K562 (cell line): ENCODE data around the gene ZNF337. TPM values are rescaled to one million over a fixed set of nuclear protein-coding genes. Genes with fewer than 3 reads are reported as not detected.

Source experiments
- ATAC-seq: fragments of 200-7000 bp; cut with Tn5 transposase; 3 replicates; pipeline ENCODE4 v1.9.1; 2020; ENCODE audit warnings: moderate library complexity
- BruUV-seq: library from RNA; stranded (reverse); fragments of 400-500 nt; replicated peaks from 2 replicates; lab custom pipeline; 2021; lab: Mats Ljungman, UMichigan
- CTCF ChIA-PET: fragments of 300-600 bp; formaldehyde crosslinking; extraction: SDS; loops from one replicate; lab custom pipeline; 2021; ENCODE audit warnings: low intra/inter-chr PET ratio; lab: Yijun Ruan, JAX
- POLR2A ChIA-PET: fragments of 300-600, 350-650 bp; sonication (Branson Sonifier 250); formaldehyde crosslinking; extraction: SDS; loops from one replicate; lab custom pipeline; 2021; ENCODE audit warnings: antibody characterized with exemption, inconsistent platforms; lab: Yijun Ruan, JAX
- DNase-seq, 4 experiments: peaks; one replicate each; pipeline versions ENCODE4 v3.0.0 to v3.0.0-alpha.2; 2011 to 2018; ENCODE audit warnings: low spot score in 3 of 4, mixed read lengths in 3 of 4; ENCODE audit errors: extremely low read depth in 1 of 4
- FAIRE-seq: peaks from 2 replicates; lab custom pipeline; 2011; peaks lifted over from hg19 to GRCh38; lab: Jason Lieb, UNC
- H2AFZ ChIP-seq: 2 replicates; pipeline ENCODE4 v1.6.0; 2011; ENCODE audit warnings: low read depth, low read length, control low read depth, inconsistent platforms
- H3K27ac ChIP-seq: fragments of 200-600 bp; 3 replicates; pipeline ENCODE4 v1.8.0; 2011; ENCODE audit warnings: low read depth, mild to moderate bottlenecking, control low read depth, inconsistent platforms, low read length, moderate library complexity, mixed read lengths; ENCODE audit errors: extremely low read depth
- H3K27me3 ChIP-seq, 2 experiments: fragments of 300-600 bp in 1 of 2; 2 replicates in 1 of 2; 3 replicates in 1 of 2; pipeline versions ENCODE4 v1.6.0 to v1.8.0; 2011; ENCODE audit warnings: inconsistent platforms in 2 of 2, low read length in 2 of 2, mild to moderate bottlenecking in 1 of 2, mixed read lengths in 1 of 2, moderate library complexity in 1 of 2; ENCODE audit not compliant: control insufficient read depth in 2 of 2, insufficient read depth in 2 of 2
- H3K36me3 ChIP-seq: fragments of 300-600 bp; 3 replicates; pipeline ENCODE4 v1.8.0; 2011; ENCODE audit warnings: mild to moderate bottlenecking, low read length, inconsistent platforms; ENCODE audit not compliant: control insufficient read depth, insufficient read depth
- H3K4me1 ChIP-seq, 2 experiments: fragments of 200-600 bp in 1 of 2; replicated peaks in 1 of 2; 2 replicates in 1 of 2; 3 replicates in 1 of 2; pipeline versions ENCODE4 v1.5.1 to v1.8.0; 2011; ENCODE audit warnings: inconsistent platforms in 2 of 2, low read length in 2 of 2, mild to moderate bottlenecking in 1 of 2, mixed read lengths in 1 of 2, moderate library complexity in 1 of 2; ENCODE audit not compliant: control insufficient read depth in 2 of 2, insufficient read depth in 2 of 2
- H3K4me2 ChIP-seq: 2 replicates; pipeline ENCODE4 v1.6.1; 2011; ENCODE audit warnings: low read length, control low read depth, inconsistent platforms, mixed read lengths; ENCODE audit not compliant: insufficient read depth
- H3K4me3 ChIP-seq: fragments of 200-600 bp; sonication (generic), shearing (Covaris generic); 2 replicates; pipeline ENCODE4 v1.5.1; 2016; ENCODE audit warnings: control low read depth, inconsistent platforms
- H3K79me2 ChIP-seq: fragments of 200-600 bp; 3 replicates; pipeline ENCODE4 v1.8.0; 2011; ENCODE audit warnings: low read length, inconsistent platforms; ENCODE audit not compliant: control insufficient read depth, insufficient read depth
- H3K9ac ChIP-seq, 2 experiments: 2 replicates each; pipeline versions ENCODE4 v1.6.0 to v1.6.1; 2011; ENCODE audit warnings: low read depth in 2 of 2, low read length in 2 of 2, control low read depth in 1 of 2, inconsistent platforms in 1 of 2, mild to moderate bottlenecking in 1 of 2, mixed read lengths in 1 of 2; ENCODE audit not compliant: insufficient read depth in 1 of 2
- H3K9me1 ChIP-seq: one replicate; pipeline ENCODE4 v1.6.0; 2011; ENCODE audit warnings: inconsistent platforms, mild to moderate bottlenecking, low read length, moderate library complexity; ENCODE audit not compliant: control insufficient read depth, insufficient read depth
- H3K9me3 ChIP-seq: replicated peaks from 2 replicates; pipeline ENCODE4 v1.5.1; 2011; ENCODE audit warnings: low read depth, low read length, inconsistent platforms; ENCODE audit not compliant: control insufficient read depth, insufficient read depth
- H4K20me1 ChIP-seq: replicated peaks from 2 replicates; pipeline ENCODE4 v1.6.1; 2011; ENCODE audit warnings: low read length, inconsistent platforms, mixed read lengths; ENCODE audit not compliant: control insufficient read depth, insufficient read depth
- EP300 ChIP-seq: IDR thresholded peaks from 2 replicates; pipeline ENCODE4 v1.6.1; 2012; ENCODE audit warnings: low read length, improper control_type of control experiment
- PRPF4 ChIP-seq: fragments of 200-400 bp; formaldehyde crosslinking; IDR thresholded peaks from one replicate; pipeline ENCODE4 v1.6.1; 2017; ENCODE audit warnings: low read length, low read depth, mild to moderate bottlenecking; ENCODE audit not compliant: insufficient read depth, poor library complexity, severe bottlenecking
- SIN3B ChIP-seq: fragments of 450-650 bp; IDR thresholded peaks from 2 replicates; pipeline ENCODE4 v1.6.1; 2017; ENCODE audit warnings: low read depth, mild to moderate bottlenecking, moderate library complexity
- TSC22D4 ChIP-seq: fragments of 450-650 bp; IDR thresholded peaks from 2 replicates; pipeline ENCODE4 v1.6.1; 2016; ENCODE audit warnings: missing genetic modification characterization, missing biosample characterization, control low read depth
- WGBS: fragments of 100-300 bp; shearing (Covaris generic); methylation state at CpG from one replicate; pipeline ENCODE4 v1.1.6; 2016; ENCODE audit warnings: low coverage, mixed read lengths; ENCODE audit not compliant: insufficient coverage; ENCODE audit errors: missing lambda C conversion rate; 5-methylcytosine and 5-hydroxymethylcytosine counted together
- in situ Hi-C: fragments of 300-500 bp; cut with MboI; formaldehyde crosslinking; loops from 4 replicates; pipeline ENCODE4 v1.15.0; 2018; ENCODE audit warnings: inconsistent platforms, mixed read lengths
- intact Hi-C: fragments of 100-400 bp; cut with micrococcal nuclease; formaldehyde crosslinking; loops from 2 replicates; pipeline ENCODE4 v1.14.2; 2022
- polyA plus RNA-seq, 8 experiments: library from polyadenylated mRNA; depleted of rRNA in 4 of 8; stranded (reverse) in 5 of 8; unstranded in 3 of 8; fragments of >200 nt; fragmentation: Nextera tagmentation in 2 of 8; fragmentation: Illumina TruSeq in 1 of 8; extraction: Ambion mirVana in 2 of 8; extraction: Trizol in 1 of 8; gene quantifications; 2 replicates each; pipeline versions ENCODE4 v1.2.1 to v1.2.3, GENCODE V29; 2011 to 2014; ENCODE audit warnings: inconsistent platforms in 1 of 8, missing spikeins in 1 of 8
- total RNA-seq, 7 experiments: library from RNA; depleted of rRNA in 6 of 7; stranded (reverse); fragments of >200 nt in 6 of 7; fragmentation: Illumina TruSeq in 2 of 7; extraction: Trizol in 2 of 7; gene quantifications; 2 replicates each; pipeline versions ENCODE4 v1.2.1 to v1.2.3, GENCODE V29; 2011 to 2021; ENCODE audit warnings: low replicate concordance in 1 of 7
- TF ChIP-seq, protein P1 (sequence below): IDR thresholded peaks from 2 replicates; pipeline ENCODE4 v1.6.1; 2011; ENCODE audit not compliant: insufficient read length; ENCODE audit errors: extremely low read depth
- TF ChIP-seq, protein P2 (sequence below), 2 experiments: fragments of 450-650 bp in 1 of 2; sonication (generic) in 1 of 2; formaldehyde crosslinking; conservative IDR thresholded peaks; 2 replicates each; pipeline versions ENCODE4 v1.4.0 to v1.8.1; 2020 to 2022; ENCODE audit warnings: mild to moderate bottlenecking in 1 of 2, missing genetic modification reagents in 1 of 2
- TF ChIP-seq, protein P3 (sequence below): fragments of 450-650 bp; IDR thresholded peaks from 2 replicates; pipeline ENCODE4 v1.6.1; 2016; ENCODE audit warnings: mild to moderate bottlenecking, moderate library complexity
- TF ChIP-seq, protein P4 (sequence below): fragments of 250-450 bp; sonication (Bioruptor Pico); IDR thresholded peaks from 2 replicates; pipeline ENCODE4 v1.5.0; 2021

ZNF337 gene
- total and polyA plus RNA-seq, 9 of the 15 experiments (the other 6 are each of a cell fraction or from before 2014, with no cell fraction given) = 0.25 to 5.6 (median 3.5) TPM

DNA sequence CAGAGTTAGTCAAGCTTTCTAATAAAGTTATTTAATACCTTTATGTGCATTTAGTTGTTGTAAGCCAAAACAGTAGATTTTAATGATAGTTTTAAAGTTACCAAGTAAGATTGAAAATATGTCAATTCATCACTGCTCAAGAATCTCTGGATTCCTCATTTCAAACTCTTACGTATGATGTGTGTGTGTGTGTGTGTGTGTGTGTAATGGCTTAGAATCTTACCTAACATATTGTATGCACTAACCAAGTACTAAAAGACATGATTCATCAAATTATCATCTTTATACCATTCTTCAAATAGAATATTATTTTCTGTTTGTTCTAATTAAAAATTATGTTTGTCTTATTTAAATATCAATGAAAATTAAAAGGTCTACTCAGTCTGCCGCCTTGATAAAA, 41.5 kb upstream of the ZNF337 start:
- H3K9ac ChIP-seq = no peak overlapping the region
- no peaks in the 10 kb centered on the region for H3K27me3 ChIP-seq
- in situ Hi-C loops = no loop called here
- H3K4me3 ChIP-seq = no peak overlapping the region
- intact Hi-C loops = no loop called here
- no TSS peak for BruUV-seq
- no peaks in the 10 kb centered on the region for H3K9me1 ChIP-seq
- ATAC-seq = no peak
- TF ChIP-seq TSC22D4 (tag) (no peak), SIN3B (no peak), EP300 (no peak), PRPF4 (no peak)
- TF ChIP-seq, protein P1, sequence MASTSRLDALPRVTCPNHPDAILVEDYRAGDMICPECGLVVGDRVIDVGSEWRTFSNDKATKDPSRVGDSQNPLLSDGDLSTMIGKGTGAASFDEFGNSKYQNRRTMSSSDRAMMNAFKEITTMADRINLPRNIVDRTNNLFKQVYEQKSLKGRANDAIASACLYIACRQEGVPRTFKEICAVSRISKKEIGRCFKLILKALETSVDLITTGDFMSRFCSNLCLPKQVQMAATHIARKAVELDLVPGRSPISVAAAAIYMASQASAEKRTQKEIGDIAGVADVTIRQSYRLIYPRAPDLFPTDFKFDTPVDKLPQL = no peak
- TF ChIP-seq, protein P2, sequence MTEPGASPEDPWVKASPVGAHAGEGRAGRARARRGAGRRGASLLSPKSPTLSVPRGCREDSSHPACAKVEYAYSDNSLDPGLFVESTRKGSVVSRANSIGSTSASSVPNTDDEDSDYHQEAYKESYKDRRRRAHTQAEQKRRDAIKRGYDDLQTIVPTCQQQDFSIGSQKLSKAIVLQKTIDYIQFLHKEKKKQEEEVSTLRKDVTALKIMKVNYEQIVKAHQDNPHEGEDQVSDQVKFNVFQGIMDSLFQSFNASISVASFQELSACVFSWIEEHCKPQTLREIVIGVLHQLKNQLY (CRISPR knock-in tag; conservative IDR thresholded peaks at IDR 0.05) = no peak
- TF ChIP-seq, protein P3, sequence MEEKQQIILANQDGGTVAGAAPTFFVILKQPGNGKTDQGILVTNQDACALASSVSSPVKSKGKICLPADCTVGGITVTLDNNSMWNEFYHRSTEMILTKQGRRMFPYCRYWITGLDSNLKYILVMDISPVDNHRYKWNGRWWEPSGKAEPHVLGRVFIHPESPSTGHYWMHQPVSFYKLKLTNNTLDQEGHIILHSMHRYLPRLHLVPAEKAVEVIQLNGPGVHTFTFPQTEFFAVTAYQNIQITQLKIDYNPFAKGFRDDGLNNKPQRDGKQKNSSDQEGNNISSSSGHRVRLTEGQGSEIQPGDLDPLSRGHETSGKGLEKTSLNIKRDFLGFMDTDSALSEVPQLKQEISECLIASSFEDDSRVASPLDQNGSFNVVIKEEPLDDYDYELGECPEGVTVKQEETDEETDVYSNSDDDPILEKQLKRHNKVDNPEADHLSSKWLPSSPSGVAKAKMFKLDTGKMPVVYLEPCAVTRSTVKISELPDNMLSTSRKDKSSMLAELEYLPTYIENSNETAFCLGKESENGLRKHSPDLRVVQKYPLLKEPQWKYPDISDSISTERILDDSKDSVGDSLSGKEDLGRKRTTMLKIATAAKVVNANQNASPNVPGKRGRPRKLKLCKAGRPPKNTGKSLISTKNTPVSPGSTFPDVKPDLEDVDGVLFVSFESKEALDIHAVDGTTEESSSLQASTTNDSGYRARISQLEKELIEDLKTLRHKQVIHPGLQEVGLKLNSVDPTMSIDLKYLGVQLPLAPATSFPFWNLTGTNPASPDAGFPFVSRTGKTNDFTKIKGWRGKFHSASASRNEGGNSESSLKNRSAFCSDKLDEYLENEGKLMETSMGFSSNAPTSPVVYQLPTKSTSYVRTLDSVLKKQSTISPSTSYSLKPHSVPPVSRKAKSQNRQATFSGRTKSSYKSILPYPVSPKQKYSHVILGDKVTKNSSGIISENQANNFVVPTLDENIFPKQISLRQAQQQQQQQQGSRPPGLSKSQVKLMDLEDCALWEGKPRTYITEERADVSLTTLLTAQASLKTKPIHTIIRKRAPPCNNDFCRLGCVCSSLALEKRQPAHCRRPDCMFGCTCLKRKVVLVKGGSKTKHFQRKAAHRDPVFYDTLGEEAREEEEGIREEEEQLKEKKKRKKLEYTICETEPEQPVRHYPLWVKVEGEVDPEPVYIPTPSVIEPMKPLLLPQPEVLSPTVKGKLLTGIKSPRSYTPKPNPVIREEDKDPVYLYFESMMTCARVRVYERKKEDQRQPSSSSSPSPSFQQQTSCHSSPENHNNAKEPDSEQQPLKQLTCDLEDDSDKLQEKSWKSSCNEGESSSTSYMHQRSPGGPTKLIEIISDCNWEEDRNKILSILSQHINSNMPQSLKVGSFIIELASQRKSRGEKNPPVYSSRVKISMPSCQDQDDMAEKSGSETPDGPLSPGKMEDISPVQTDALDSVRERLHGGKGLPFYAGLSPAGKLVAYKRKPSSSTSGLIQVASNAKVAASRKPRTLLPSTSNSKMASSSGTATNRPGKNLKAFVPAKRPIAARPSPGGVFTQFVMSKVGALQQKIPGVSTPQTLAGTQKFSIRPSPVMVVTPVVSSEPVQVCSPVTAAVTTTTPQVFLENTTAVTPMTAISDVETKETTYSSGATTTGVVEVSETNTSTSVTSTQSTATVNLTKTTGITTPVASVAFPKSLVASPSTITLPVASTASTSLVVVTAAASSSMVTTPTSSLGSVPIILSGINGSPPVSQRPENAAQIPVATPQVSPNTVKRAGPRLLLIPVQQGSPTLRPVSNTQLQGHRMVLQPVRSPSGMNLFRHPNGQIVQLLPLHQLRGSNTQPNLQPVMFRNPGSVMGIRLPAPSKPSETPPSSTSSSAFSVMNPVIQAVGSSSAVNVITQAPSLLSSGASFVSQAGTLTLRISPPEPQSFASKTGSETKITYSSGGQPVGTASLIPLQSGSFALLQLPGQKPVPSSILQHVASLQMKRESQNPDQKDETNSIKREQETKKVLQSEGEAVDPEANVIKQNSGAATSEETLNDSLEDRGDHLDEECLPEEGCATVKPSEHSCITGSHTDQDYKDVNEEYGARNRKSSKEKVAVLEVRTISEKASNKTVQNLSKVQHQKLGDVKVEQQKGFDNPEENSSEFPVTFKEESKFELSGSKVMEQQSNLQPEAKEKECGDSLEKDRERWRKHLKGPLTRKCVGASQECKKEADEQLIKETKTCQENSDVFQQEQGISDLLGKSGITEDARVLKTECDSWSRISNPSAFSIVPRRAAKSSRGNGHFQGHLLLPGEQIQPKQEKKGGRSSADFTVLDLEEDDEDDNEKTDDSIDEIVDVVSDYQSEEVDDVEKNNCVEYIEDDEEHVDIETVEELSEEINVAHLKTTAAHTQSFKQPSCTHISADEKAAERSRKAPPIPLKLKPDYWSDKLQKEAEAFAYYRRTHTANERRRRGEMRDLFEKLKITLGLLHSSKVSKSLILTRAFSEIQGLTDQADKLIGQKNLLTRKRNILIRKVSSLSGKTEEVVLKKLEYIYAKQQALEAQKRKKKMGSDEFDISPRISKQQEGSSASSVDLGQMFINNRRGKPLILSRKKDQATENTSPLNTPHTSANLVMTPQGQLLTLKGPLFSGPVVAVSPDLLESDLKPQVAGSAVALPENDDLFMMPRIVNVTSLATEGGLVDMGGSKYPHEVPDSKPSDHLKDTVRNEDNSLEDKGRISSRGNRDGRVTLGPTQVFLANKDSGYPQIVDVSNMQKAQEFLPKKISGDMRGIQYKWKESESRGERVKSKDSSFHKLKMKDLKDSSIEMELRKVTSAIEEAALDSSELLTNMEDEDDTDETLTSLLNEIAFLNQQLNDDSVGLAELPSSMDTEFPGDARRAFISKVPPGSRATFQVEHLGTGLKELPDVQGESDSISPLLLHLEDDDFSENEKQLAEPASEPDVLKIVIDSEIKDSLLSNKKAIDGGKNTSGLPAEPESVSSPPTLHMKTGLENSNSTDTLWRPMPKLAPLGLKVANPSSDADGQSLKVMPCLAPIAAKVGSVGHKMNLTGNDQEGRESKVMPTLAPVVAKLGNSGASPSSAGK = no peak
- TF ChIP-seq, protein P4, sequence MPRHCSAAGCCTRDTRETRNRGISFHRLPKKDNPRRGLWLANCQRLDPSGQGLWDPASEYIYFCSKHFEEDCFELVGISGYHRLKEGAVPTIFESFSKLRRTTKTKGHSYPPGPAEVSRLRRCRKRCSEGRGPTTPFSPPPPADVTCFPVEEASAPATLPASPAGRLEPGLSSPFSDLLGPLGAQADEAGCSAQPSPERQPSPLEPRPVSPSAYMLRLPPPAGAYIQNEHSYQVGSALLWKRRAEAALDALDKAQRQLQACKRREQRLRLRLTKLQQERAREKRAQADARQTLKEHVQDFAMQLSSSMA (CRISPR knock-in tag) = no peak
- TF ChIP-seq, all 486 proteins: peak for 0
- no peaks in the 10 kb centered on the region for H3K36me3 ChIP-seq
- no peaks in the 10 kb centered on the region for H3K4me1 ChIP-seq
- CTCF ChIA-PET = no interaction called here
- POLR2A ChIA-PET = no interaction called here
- no peak overlapping the region for H3K27ac ChIP-seq
- H4K20me1 ChIP-seq = no peaks in the 10 kb centered on the region
- H2AFZ ChIP-seq = no peak overlapping the region
- FAIRE-seq (no peak), DNase-seq (no peak)
- H3K79me2 ChIP-seq = no peaks in the 10 kb centered on the region
- H3K9me3 ChIP-seq = no peaks in the 10 kb centered on the region
- WGBS = 20% methylated on average over 2 of the region's 2 CpGs
- no peak overlapping the region for H3K4me2 ChIP-seq
